A673 (cell line): ENCODE measurements around the gene STOML1.

Experiments
- EZH2 ChIP-seq: fragments of 200-600 bp; sonication (generic); IDR thresholded peaks from 2 replicates; pipeline ENCODE4 v1.6.1; 2017; ENCODE audit warnings: borderline replicate concordance, low read depth, mild to moderate bottlenecking, mixed read lengths, antibody characterized with exemption, low read length; ENCODE audit not compliant: poor library complexity, severe bottlenecking
- TF ChIP-seq, protein P1 (sequence below): fragments of 300-800, 200-600 bp; sonication (generic); conservative IDR thresholded peaks from 2 replicates; pipeline ENCODE4 v1.5.1; 2017; ENCODE audit warnings: low read depth, mild to moderate bottlenecking, antibody characterized with exemption, low read length, moderate library complexity, mixed read lengths

DNA sequence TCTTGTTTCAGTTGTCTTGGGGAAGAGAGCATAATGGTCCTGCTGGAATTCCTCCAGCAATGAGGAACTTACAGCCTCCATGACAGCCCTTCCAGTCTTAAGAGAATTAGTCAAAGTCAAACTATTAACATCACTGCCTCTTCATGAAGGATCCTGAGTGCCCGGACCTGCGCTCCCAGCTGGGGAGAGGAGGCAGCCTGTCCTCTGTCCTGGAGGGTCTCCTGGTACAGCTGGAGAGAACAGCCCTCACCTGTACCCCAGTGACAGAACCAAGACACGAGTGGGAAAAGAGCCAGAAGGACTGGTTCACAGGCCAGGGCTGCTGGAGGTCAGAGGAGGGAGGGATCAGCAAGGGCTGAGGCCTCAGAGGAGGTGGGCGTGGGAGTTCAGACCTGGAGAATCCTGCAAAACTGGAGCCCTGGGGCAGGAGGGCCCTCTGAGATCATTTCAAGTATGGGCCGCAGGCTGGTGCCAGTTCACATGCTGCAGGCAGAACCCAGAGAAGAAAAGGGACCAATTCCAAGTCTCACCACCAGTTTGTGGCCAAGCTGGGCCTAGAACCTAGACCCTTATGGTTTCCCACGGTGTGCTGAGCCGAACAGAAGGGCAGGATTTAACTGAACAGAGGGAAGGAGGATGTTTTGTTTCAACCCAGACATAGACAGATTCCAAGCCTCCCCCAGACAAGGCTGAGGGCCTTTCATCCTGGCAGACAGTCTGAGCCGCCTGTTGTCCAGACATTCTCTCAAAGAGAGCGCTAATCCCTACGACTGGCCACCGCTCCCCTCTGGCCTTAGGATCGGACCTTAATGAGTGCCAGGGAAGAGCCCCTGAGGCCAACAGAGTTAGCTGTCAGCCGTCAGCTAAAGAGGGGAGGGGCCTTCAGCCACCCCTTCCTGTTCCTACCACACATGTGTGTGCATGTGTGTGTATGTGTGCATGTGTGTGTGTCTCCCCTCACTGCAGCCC is 47.6 kb downstream of the STOML1 start:
- TF ChIP-seq, protein P1, sequence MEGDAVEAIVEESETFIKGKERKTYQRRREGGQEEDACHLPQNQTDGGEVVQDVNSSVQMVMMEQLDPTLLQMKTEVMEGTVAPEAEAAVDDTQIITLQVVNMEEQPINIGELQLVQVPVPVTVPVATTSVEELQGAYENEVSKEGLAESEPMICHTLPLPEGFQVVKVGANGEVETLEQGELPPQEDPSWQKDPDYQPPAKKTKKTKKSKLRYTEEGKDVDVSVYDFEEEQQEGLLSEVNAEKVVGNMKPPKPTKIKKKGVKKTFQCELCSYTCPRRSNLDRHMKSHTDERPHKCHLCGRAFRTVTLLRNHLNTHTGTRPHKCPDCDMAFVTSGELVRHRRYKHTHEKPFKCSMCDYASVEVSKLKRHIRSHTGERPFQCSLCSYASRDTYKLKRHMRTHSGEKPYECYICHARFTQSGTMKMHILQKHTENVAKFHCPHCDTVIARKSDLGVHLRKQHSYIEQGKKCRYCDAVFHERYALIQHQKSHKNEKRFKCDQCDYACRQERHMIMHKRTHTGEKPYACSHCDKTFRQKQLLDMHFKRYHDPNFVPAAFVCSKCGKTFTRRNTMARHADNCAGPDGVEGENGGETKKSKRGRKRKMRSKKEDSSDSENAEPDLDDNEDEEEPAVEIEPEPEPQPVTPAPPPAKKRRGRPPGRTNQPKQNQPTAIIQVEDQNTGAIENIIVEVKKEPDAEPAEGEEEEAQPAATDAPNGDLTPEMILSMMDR, result no peak
- TF ChIP-seq EZH2, result no peak
